HepG2 (cell line): Measurements from ENCODE around the gene KIF3C. TPM values are rescaled to one million over a fixed set of nuclear protein-coding genes. Genes with fewer than 3 reads are reported as not detected.

Experiments used
- ARHGAP35 ChIP-seq: sonication (generic); formaldehyde crosslinking; IDR thresholded peaks from 2 replicates; pipeline ENCODE4 v1.9.0; 2022; ENCODE audit warnings: mild to moderate bottlenecking, inconsistent platforms, moderate library complexity, missing genetic modification reagents, borderline replicate concordance
- ERF ChIP-seq: IDR thresholded peaks from 2 replicates; pipeline ENCODE4 v1.6.1; 2018; ENCODE audit warnings: missing biosample characterization, missing genetic modification reagents
- KLF15 ChIP-seq: sonication (generic); formaldehyde crosslinking; IDR thresholded peaks from 2 replicates; pipeline ENCODE4 v1.8.1; 2023; ENCODE audit warnings: borderline replicate concordance, mild to moderate bottlenecking, inconsistent platforms, missing genetic modification reagents, mixed read lengths
- SAFB2 ChIP-seq: sonication (generic); formaldehyde crosslinking; IDR thresholded peaks from 2 replicates; pipeline ENCODE4 v1.5.1; 2020; ENCODE audit warnings: missing genetic modification reagents, low read depth, mild to moderate bottlenecking, borderline replicate concordance
- SRY ChIP-seq: sonication (generic); formaldehyde crosslinking; IDR thresholded peaks from 2 replicates; pipeline ENCODE4 v1.8.0; 2022; ENCODE audit warnings: mild to moderate bottlenecking, missing genetic modification reagents
- WIZ ChIP-seq: sonication (generic); formaldehyde crosslinking; IDR thresholded peaks from 2 replicates; pipeline ENCODE4 v1.5.1; 2020; ENCODE audit warnings: mild to moderate bottlenecking, missing genetic modification reagents
- YY1 ChIP-seq: IDR thresholded peaks from 2 replicates; pipeline ENCODE4 v1.6.1; 2011; ENCODE audit warnings: low read length, low read depth, moderate library complexity, mild to moderate bottlenecking; ENCODE audit not compliant: insufficient read depth, insufficient replicate concordance
- ZBTB8A ChIP-seq: sonication (generic); formaldehyde crosslinking; IDR thresholded peaks from 2 replicates; pipeline ENCODE4 v1.4.0; 2020; ENCODE audit warnings: mild to moderate bottlenecking, low read depth, missing genetic modification reagents, borderline replicate concordance
- ZNF441 ChIP-seq: sonication (generic); formaldehyde crosslinking; IDR thresholded peaks from 2 replicates; pipeline ENCODE4 v1.7.0; 2021; ENCODE audit warnings: missing genetic modification reagents, borderline replicate concordance
- ZNF549 ChIP-seq: sonication (generic); formaldehyde crosslinking; IDR thresholded peaks from 2 replicates; pipeline ENCODE4 v1.5.0; 2020; ENCODE audit warnings: missing genetic modification reagents
- ZNF737 ChIP-seq: sonication (generic); formaldehyde crosslinking; IDR thresholded peaks from 2 replicates; pipeline ENCODE4 v1.5.0; 2020; ENCODE audit warnings: missing genetic modification reagents, mild to moderate bottlenecking, borderline replicate concordance
- ZNF781 ChIP-seq: sonication (generic); formaldehyde crosslinking; IDR thresholded peaks from 2 replicates; pipeline ENCODE4 v1.5.1; 2020; ENCODE audit warnings: borderline replicate concordance, mild to moderate bottlenecking, missing genetic modification reagents; ENCODE audit errors: not compliant biosample characterization
- ZSCAN9 ChIP-seq: IDR thresholded peaks from 2 replicates; pipeline ENCODE4 v1.6.1; 2016; ENCODE audit warnings: borderline replicate concordance
- polyA plus RNA-seq, 8 experiments: library from polyadenylated mRNA; depleted of rRNA in 3 of 8; stranded (reverse) in 7 of 8; unstranded in 1 of 8; fragments of >200 nt; fragmentation: Illumina TruSeq in 4 of 8; extraction: Trizol in 4 of 8; gene quantifications; 2 replicates each; pipeline versions ENCODE4 v1.2.1 to v1.2.3, GENCODE V29; 2011 to 2016; ENCODE audit warnings: low read depth in 4 of 8, missing spikeins in 1 of 8, mixed read lengths in 1 of 8; ENCODE audit not compliant: insufficient read depth in 1 of 8
- total RNA-seq, 5 experiments: library from RNA; depleted of rRNA; stranded (reverse); fragments of >200 nt; fragmentation: Illumina TruSeq; extraction: Trizol; gene quantifications; 2 replicates each; pipeline ENCODE4 v1.2.3, GENCODE V29; 2016; ENCODE audit warnings: low read depth in 1 of 5
- TF ChIP-seq, protein P1 (sequence below), 2 experiments: fragments of 450-650 bp in 1 of 2; sonication (generic) in 1 of 2; formaldehyde crosslinking in 1 of 2; IDR thresholded peaks; 2 replicates each; pipeline versions ENCODE4 v1.6.1 to v1.8.0; 2016 to 2022; ENCODE audit warnings: antibody characterized with exemption in 1 of 2, mild to moderate bottlenecking in 1 of 2, missing genetic modification reagents in 1 of 2
- TF ChIP-seq, protein P2 (sequence below): sonication (generic); formaldehyde crosslinking; IDR thresholded peaks from 2 replicates; pipeline ENCODE4 v1.5.0; 2020; ENCODE audit warnings: missing genetic modification reagents

The KIF3C gene
- total and polyA plus RNA-seq, 2 of the 13 experiments (the other 11 are each of a cell fraction or from before 2014, with no cell fraction given): 3.6 to 4.9 TPM

- TF ChIP-seq, protein P1, sequence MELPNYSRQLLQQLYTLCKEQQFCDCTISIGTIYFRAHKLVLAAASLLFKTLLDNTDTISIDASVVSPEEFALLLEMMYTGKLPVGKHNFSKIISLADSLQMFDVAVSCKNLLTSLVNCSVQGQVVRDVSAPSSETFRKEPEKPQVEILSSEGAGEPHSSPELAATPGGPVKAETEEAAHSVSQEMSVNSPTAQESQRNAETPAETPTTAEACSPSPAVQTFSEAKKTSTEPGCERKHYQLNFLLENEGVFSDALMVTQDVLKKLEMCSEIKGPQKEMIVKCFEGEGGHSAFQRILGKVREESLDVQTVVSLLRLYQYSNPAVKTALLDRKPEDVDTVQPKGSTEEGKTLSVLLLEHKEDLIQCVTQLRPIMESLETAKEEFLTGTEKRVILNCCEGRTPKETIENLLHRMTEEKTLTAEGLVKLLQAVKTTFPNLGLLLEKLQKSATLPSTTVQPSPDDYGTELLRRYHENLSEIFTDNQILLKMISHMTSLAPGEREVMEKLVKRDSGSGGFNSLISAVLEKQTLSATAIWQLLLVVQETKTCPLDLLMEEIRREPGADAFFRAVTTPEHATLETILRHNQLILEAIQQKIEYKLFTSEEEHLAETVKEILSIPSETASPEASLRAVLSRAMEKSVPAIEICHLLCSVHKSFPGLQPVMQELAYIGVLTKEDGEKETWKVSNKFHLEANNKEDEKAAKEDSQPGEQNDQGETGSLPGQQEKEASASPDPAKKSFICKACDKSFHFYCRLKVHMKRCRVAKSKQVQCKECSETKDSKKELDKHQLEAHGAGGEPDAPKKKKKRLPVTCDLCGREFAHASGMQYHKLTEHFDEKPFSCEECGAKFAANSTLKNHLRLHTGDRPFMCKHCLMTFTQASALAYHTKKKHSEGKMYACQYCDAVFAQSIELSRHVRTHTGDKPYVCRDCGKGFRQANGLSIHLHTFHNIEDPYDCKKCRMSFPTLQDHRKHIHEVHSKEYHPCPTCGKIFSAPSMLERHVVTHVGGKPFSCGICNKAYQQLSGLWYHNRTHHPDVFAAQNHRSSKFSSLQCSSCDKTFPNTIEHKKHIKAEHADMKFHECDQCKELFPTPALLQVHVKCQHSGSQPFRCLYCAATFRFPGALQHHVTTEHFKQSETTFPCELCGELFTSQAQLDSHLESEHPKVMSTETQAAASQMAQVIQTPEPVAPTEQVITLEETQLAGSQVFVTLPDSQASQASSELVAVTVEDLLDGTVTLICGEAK (IDR thresholded peaks at IDR 0.05): no peak
- TF ChIP-seq, protein P1 (CRISPR knock-in tag; IDR thresholded peaks at IDR 0.05): peak; percentile 80; the same call in 1 of the 2 replicates
- 0 out of 2 replicates have a peak, but pooled peaks have one; percentile 43 for TF ChIP-seq KLF15
- TF ChIP-seq SAFB2 (CRISPR knock-in tag): no peak
- no peak; the same call in 1 of the 2 replicates for TF ChIP-seq SRY (CRISPR knock-in tag)
- TF ChIP-seq ERF: no peak
- TF ChIP-seq ZNF781 (CRISPR knock-in tag): peak; percentile 24
- TF ChIP-seq, protein P2, sequence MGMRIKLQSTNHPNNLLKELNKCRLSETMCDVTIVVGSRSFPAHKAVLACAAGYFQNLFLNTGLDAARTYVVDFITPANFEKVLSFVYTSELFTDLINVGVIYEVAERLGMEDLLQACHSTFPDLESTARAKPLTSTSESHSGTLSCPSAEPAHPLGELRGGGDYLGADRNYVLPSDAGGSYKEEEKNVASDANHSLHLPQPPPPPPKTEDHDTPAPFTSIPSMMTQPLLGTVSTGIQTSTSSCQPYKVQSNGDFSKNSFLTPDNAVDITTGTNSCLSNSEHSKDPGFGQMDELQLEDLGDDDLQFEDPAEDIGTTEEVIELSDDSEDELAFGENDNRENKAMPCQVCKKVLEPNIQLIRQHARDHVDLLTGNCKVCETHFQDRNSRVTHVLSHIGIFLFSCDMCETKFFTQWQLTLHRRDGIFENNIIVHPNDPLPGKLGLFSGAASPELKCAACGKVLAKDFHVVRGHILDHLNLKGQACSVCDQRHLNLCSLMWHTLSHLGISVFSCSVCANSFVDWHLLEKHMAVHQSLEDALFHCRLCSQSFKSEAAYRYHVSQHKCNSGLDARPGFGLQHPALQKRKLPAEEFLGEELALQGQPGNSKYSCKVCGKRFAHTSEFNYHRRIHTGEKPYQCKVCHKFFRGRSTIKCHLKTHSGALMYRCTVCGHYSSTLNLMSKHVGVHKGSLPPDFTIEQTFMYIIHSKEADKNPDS: no peak
- no peak for TF ChIP-seq YY1
- no peak for TF ChIP-seq ZNF549
- TF ChIP-seq ARHGAP35 (CRISPR knock-in tag): no peak
- TF ChIP-seq ZNF737: peak; percentile 77
- no peak; the same call in 1 of the 2 replicates for TF ChIP-seq ZBTB8A (CRISPR knock-in tag)
- 0 out of 2 replicates have a peak, but pooled peaks have one; percentile 36 for TF ChIP-seq ZSCAN9 (CRISPR knock-in tag)
- TF ChIP-seq ZNF441: no peak; the same call in 1 of the 2 replicates
- TF ChIP-seq WIZ (CRISPR knock-in tag): no peak
These were observed 104.6 kb downstream of the KIF3C start (continued) for GRCh38 chr2:25877431-25878360.
